HG02884 (cell line): ENCODE results near the gene GPX4.

Experiments used
- ATAC-seq: cut with Tn5 transposase; IDR thresholded peaks from one replicate; pipeline ENCODE4 v1.9.1; 2021; ENCODE audit warnings: mild to moderate bottlenecking, moderate library complexity; ENCODE audit not compliant: unreplicated experiment

GPX4 gene

DNA sequence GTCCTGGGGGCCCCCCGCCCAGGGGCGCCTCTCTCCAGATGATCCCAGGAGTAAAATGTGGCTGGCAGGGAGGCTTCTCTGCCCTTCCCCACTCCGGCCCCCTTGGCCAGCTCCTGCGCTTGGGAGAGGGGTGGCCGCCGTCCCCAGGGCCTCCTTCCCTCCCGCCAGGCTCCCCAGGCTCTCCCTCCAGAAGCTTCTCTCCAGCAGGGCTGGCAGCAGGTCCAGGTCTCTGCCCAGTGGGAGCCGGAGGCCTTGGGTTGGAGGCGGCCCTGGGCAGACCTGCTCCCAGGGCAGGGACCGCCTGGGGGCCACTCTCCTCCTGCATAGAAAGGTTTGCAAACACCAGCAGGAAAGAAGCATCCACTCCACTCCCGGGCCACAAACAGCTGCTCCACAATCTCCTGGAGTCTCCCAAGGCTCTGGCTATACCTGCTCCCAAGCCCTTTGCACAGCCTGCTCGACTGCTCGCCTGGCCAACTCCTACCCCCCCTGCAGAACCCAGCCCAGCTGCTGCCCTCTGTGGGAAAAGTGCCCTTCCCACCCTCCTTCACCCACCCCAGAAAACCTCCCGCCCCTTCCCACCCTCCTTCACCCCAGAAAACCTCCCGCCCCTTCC lies 44.2 kb downstream of the GPX4 start:
- ATAC-seq, result no peak

DNA sequence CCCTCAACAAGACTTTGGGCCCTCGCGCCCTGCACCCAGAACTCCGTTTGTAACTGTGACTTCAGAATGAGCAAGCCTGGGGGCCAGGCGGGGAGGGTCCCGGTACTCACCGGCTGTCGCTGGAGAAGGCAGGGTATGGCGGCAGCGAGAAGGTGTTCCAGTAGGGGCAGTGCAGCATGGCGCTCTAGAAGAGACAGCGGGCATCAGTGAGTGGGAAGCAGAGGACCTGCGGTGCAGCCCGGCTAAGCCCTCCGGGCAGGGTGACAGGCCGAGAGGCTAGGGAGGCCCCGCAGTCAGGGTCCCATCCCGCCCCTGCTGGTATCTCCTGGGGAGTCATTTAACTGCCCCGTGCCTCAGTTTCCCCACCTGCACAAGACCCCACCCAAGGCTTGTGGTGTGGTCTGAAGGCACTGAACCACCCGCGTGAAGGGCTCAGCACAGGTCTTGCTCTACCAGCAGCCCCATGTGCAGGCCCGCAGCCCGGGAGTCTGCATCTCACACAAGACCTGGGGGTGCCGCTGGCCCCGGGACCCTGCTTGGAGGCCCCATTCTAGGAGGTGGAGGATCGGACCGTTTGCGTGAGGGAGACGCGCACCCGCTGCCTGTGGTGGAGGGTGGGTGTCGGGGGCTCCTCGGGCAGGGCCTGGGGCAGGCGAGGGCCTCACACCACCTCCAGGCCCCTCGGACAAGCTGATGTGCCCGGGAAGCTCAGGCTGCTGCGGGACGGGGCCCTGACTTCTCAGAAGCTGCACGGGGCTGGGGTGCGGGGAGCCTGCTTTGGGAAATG lies 45.7 kb downstream of the GPX4 start:
- ATAC-seq, result no peak

DNA sequence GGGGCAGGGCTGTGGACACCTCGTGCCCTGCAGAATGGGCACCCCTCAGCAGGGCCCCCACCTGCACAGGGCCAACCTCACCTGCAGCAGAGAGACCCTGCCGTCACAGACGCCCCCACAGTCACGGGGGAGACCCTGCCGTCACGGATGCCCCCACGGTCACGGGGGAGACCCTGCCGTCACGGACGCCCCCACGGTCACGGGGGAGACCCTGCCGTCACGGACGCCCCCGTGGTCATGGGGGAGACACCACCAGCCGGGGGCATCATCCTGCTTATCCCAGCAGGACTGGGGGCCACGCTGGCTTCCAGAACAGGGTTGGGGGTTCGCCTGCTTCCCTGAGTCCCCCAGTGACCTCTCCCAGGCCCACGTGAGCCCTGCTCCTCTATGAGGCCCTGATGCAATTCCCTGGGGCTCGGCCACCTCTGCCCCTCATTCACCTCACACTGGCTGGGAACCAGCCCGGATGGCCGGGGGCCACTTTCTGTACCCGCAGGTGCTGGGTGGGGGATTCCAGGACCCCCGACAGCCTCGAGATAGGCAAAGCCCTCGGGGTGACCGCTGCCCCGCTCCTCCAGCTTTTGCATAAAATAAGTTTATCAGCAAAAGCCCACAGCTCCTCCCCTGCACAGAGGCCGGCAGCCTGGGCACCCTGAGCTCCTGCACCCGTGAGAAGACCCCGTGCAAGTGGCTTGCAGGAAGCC lies 46.7 kb downstream of the GPX4 start:
- ATAC-seq, result no peak

DNA sequence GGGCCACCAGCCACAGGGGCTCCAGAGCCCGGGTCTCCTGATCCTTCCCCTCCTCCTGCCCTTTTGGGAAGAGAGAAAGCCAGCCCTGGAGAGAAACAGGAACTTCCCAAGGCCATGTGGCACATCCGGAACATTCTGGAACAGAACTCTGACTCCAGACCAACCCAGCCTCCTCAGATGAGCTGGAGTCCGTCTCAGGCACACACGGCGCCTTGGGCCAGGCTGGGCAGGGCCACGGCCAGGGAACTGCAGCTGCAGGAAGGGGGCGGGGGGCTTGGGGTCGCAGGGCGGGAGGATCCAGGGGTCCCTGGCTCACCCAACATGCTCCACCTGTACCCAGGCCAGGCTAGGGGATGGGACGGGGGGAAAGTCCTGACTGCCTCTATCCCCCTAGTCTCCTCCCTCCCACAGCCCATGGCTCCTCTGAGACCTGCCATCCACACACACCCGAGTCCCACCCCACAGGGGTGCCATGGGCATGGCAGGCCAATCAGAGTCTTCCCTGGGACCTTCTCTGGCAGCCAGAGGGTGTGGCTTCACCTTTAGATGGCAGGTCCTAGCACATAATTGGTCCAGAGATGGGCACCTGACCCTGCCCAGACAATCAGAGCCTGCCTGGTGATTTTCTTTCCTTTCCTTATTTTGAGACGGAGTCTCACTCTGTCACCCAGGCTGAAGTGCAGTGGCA lies 47.4 kb downstream of the GPX4 start:
- no peak for ATAC-seq

DNA sequence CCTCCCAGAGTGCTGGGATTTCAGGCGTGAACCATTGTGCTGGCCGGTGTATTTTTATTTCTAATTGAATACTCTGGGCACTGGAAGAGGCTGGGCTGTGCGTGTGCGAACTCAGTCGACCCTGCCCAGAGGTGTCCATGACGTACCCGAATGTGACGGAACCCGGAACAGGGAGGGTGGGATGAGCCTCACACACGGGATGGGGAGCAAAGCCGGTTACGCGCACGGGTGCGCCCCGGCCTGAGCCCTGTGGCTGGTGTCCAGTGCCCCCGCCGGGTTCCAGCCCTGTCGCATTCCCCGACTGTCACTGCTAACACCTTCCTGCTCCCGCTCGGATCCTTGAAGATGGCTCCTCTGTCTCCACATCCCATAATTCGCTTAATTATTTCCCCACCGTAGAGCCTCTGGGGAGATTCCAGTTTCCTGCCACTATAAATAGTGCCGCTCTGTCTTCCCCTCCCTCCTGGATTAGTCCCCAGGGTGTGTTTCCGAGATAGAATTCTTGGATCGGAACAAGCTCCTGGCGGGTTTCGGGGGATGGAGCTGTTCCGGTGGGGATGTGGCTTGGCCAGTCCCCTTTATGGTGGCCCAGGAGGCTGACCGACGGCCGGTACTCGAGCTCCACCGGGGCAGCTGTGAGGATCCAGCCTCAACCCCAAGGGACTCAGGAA lies 48.3 kb downstream of the GPX4 start:
- ATAC-seq, result no peak

DNA sequence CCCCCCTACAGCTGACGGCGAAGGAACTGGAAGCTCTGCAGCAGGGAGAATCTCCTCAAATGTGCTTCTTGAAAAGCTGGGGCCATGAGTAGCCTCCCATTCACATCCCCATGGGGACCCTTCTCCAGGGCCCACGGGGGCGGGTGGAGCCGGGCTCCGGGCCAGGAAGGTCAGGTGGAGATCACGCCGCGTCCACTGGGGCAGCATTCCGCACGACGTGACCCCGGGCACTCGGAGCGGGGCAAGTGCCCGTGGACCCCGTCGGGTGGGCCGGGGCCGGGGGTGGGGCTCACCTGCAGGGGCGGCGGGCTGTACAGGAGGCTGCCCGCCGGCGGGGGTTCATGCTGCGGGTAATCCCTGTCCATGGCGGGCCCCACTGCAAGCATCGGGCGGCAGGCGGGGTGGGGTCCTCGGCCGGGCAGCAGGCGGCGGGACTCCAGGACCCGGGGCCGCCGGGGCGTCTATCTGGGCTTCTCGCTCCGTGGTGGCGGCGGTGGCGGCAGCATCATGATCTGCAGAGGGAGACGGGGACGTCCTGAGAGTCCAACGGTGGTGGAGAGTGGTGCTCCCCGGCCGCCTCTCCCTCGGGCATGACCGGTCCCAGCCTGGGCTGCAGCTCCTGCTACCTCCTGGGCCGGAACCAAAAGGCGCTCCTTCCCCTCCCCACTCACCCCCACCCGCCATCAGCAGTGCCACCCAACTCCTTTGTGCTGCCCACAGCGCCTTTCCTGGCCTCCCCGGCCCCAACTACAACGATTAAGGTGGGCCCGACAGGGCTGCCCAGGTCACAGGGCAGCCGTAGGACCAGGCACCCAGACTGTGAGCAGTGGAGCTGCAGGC lies 50.3 kb downstream of the GPX4 start:
- no peak for ATAC-seq

DNA sequence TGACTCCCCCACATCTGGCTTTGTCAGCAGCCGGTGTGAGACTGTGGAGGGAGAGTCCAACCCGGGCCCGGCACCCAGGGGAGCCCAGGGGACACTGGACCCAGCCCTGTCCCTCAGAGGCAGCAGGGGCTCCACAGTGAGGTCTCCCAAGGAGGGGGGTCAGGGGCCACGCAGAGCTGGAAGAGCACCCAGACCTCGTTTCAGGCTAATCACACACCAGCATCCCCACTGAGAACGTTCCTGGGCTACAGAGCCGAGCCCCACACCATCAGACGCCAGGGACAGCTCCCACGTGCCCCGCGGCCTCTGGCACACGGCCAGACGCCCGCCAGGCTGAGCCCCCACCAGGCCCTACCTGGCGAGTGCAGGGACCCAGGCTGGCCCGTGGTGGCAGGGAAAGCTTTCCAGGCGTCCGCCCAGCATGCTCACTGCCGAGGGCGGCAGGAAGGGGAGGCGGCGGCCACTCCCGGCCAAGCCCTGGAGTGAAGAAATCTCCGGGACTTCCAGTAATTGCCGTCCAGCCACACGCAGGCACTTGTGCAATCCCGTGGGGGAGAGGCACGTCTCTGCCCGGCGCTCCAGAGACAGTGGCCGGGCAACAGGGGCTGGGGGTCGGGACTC lies 51.0 kb downstream of the GPX4 start:
- ATAC-seq, result no peak

DNA sequence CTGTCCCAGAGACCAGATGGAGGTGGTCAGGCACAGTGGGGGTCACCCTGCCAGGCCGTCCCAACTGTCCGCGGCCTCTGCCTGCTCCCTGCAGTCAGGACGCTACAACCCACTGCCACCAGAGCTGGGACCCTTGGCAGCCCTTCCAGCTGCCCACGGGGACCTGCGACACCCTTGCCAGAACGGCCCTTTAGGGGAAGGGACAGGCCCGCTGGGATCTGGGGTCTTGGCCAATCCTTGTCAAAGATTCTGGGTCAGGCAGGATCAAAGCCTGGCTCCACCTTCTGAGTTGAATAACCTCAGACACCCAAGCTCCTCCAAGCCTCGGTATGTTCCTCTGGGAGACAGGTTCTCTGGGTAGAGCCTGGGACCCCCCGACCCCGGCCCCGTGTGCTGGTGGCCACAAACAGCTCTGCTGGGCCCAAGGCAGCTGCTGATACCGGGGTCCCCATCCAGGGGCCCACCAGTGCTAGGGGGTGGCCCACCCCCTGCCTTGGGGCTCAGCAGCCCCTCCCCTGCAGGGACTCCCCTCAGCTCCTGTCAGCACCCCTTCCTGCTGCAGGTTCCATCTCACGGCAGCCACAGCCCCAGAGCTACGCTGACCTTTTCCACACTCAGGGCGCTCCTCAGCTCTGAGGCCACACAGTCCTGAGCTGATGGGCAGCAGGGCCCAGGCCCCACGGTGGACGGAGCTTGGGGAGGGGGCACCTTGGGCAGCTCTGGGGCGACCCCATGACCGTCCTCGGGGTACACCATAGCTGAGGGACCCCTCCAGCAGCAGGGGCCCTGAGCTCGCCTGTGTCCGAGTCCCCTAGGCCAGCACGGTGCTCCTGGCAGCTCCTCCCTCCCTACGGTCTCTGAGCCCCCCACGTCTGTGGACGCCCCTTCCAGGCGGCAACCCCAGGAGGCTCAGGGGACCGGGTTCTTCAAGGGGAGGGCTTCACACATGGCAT lies 51.8 kb downstream of the GPX4 start:
- ATAC-seq, result no peak
